ENCODE data around the gene VSTM2B. TPM values are rescaled to one million over a fixed set of nuclear protein-coding genes. Genes with fewer than 3 reads are reported as not detected.

VSTM2B gene
- total RNA-seq, 2 experiments from 2014 or later, result not detected

DNA sequence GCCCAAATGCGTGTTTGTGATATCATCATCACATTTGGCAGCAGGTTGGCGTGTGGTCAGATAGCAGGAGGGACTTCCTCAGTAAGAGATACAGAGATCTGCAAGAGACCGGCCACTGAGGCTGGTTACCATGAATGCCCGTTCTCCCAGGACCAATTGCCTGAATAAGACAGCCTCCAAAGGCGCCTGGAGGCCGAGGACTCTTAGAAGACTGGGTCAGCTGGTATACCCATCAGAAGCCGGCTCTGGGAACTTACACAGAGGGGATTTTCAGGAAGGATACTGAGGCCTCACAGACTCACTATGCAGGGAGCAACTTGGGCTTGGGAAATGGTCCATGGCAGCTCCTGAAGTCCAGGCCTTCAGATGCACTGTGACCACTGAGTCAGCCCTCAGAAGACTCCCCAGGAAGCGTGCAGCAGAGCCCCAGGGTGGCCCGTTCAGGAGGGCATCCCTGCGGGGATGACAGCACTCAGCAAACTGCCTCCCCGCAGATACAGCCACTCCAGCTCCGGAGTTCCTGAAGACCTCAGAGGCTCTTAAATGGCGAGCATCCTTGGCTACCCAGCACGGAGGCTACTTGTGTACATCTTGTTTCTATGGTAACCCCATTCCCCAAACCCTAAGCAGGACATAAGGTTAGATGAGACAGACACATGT, 26.4 kb upstream of the VSTM2B start:
- Histone ChIP-seq H3K9me2 (ENCODE audit: insufficient read depth, low read length) (no peaks in the 10 kb centered on the region), H3K36me3 (ENCODE audit: insufficient read depth, low read length) (no peaks in the 10 kb centered on the region), H3K4me2 (ENCODE audit: low read length) (no peak overlapping the region), H3K79me2 (ENCODE audit: insufficient read depth, low read depth, low read length) (no peaks in the 10 kb centered on the region), H3K4me3 (ENCODE audit: low read depth, low read length, poor library complexity, severe bottlenecking) (no peak overlapping the region), H3K9me3 (ENCODE audit: low read length) (no peaks in the 10 kb centered on the region), H3K27ac (ENCODE audit: low read depth, low read length, poor library complexity, severe bottlenecking) (no peak overlapping the region), H4K20me1 (ENCODE audit: insufficient read depth, low read length) (no peaks in the 10 kb centered on the region), H2AFZ (ENCODE audit: low read length) (no peak overlapping the region), H3K4me1 (ENCODE audit: insufficient read depth, low read length, poor library complexity, severe bottlenecking) (no peaks in the 10 kb centered on the region)
- intact Hi-C loops (cut with micrococcal nuclease; ENCODE audit: unreplicated experiment), result no loop called here
- ChIA-PET CTCF (ENCODE audit: unreplicated experiment) (no interaction called here), POLR2A (no interaction called here)
- no TSS peak for BruUV-seq (replicated peaks)
- no peak for TF ChIP-seq EZH2phosphoT487 (IDR thresholded peaks at IDR 0.05; ENCODE audit: borderline replicate concordance, low read depth, low read length)
- TF ChIP-seq, protein P1, sequence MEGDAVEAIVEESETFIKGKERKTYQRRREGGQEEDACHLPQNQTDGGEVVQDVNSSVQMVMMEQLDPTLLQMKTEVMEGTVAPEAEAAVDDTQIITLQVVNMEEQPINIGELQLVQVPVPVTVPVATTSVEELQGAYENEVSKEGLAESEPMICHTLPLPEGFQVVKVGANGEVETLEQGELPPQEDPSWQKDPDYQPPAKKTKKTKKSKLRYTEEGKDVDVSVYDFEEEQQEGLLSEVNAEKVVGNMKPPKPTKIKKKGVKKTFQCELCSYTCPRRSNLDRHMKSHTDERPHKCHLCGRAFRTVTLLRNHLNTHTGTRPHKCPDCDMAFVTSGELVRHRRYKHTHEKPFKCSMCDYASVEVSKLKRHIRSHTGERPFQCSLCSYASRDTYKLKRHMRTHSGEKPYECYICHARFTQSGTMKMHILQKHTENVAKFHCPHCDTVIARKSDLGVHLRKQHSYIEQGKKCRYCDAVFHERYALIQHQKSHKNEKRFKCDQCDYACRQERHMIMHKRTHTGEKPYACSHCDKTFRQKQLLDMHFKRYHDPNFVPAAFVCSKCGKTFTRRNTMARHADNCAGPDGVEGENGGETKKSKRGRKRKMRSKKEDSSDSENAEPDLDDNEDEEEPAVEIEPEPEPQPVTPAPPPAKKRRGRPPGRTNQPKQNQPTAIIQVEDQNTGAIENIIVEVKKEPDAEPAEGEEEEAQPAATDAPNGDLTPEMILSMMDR (conservative IDR thresholded peaks at IDR 0.05; ENCODE audit: low read length), result no peak
- no peak for DNase-seq (ENCODE audit: low spot score)

DNA sequence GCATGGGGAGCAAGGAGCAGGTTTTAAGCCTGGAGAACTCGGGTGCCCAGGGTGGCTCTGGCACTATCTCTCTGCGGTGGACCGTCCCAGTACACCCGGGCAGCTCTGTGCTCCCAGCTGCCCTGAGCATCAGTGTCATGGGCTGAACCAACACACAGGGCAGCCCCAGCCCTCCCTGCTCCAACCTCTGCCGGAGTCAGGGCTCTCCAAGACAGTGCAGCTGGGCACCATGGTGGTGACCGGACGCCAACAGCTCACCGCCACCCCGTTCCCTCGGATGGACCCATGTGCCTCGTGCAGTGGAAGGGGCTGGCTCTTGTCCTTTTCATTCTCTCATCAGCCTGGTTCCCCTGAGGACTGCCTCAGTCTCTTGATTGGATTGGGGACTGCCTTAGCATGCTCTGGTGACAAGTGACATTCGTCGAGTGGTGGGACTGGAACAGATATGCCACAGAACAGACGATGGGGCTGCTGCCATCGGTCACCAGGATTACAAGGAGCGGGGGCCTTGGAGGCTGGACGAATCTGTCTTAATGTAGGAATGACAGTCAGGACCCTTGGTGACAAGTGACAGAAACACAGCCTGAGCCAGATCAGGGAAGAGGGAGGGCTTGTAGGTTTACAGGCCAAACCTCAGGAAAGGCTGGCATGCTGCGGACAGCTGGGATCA, 25.7 kb upstream of the VSTM2B start:
- POLR2A ChIA-PET, result no interaction called here
- CTCF ChIA-PET (ENCODE audit: unreplicated experiment), result no interaction called here
- Histone ChIP-seq H3K4me2 (ENCODE audit: low read length) (no peak overlapping the region), H3K4me3 (ENCODE audit: low read depth, low read length, poor library complexity, severe bottlenecking) (no peak overlapping the region), H4K20me1 (ENCODE audit: insufficient read depth, low read length) (no peaks in the 10 kb centered on the region), H3K36me3 (ENCODE audit: insufficient read depth, low read length) (no peaks in the 10 kb centered on the region), H3K4me1 (ENCODE audit: insufficient read depth, low read length, poor library complexity, severe bottlenecking) (no peaks in the 10 kb centered on the region), H3K9me3 (ENCODE audit: low read length) (no peaks in the 10 kb centered on the region), H2AFZ (ENCODE audit: low read length) (no peak overlapping the region), H3K27ac (ENCODE audit: low read depth, low read length, poor library complexity, severe bottlenecking) (no peak overlapping the region), H3K9me2 (ENCODE audit: insufficient read depth, low read length) (no peaks in the 10 kb centered on the region), H3K79me2 (ENCODE audit: insufficient read depth, low read depth, low read length) (no peaks in the 10 kb centered on the region)
- intact Hi-C loops (cut with micrococcal nuclease; ENCODE audit: unreplicated experiment), result no loop called here
- no peak for DNase-seq (ENCODE audit: low spot score)
- no TSS peak for BruUV-seq (replicated peaks)
- TF ChIP-seq, protein P1 (conservative IDR thresholded peaks at IDR 0.05; ENCODE audit: low read length), result no peak

DNA sequence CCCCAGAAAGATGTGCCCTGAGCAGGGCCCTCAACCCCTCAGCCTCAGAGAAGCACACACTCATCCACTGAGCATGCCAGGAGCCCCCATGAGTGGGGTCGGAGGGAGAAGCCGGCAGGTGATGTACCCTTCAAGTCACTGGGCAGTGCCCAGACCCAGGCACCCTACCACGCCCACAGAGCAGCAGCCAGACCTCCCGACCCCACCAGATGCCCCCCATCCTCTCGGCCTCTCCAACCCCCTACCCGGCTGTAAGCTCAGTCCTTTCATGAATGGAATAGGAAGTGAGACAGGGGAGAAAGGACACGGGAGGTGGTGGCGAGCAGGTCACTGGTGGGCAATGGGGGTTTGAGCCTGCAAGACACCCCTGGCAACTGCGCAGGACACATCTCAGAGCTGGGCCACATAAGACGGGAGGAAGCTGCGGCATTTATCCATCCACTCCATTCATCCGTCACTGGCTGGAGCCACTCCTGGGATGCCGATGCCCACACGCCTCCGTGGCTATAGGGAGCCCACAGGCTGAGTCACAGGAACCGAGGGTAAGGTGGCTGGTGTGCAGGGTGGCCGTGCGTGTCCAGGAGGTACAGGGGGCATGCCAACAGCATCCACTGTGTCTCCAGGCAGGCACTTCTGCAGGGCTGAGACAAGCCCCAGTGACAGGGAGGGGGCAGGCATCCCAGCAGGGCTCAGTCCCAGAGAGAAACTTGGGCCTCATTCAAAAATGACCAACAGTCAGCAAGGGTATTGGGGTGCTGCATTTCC, 23.8 kb upstream of the VSTM2B start:
- H3K27ac ChIP-seq (ENCODE audit: low read depth, low read length, poor library complexity, severe bottlenecking), result no peak overlapping the region
- ChIA-PET CTCF (ENCODE audit: unreplicated experiment) (no interaction called here), POLR2A (no interaction called here)
- no peak overlapping the region for H3K4me3 ChIP-seq (ENCODE audit: low read depth, low read length, poor library complexity, severe bottlenecking)
- H3K36me3 ChIP-seq (ENCODE audit: insufficient read depth, low read length), result no peaks in the 10 kb centered on the region
- H4K20me1 ChIP-seq (ENCODE audit: insufficient read depth, low read length), result no peaks in the 10 kb centered on the region
- H3K9me2 ChIP-seq (ENCODE audit: insufficient read depth, low read length), result no peaks in the 10 kb centered on the region
- no peaks in the 10 kb centered on the region for H3K9me3 ChIP-seq (ENCODE audit: low read length)
- no peak overlapping the region for H2AFZ ChIP-seq (ENCODE audit: low read length)
- no TSS peak for BruUV-seq (replicated peaks)
- no peaks in the 10 kb centered on the region for H3K4me1 ChIP-seq (ENCODE audit: insufficient read depth, low read length, poor library complexity, severe bottlenecking)
- no peak for TF ChIP-seq EZH2phosphoT487 (IDR thresholded peaks at IDR 0.05; ENCODE audit: borderline replicate concordance, low read depth, low read length)
- TF ChIP-seq, protein P1 (conservative IDR thresholded peaks at IDR 0.05; ENCODE audit: low read length), result no peak
- no peak overlapping the region for H3K4me2 ChIP-seq (ENCODE audit: low read length)
- intact Hi-C loops (cut with micrococcal nuclease; ENCODE audit: unreplicated experiment), result no loop called here
- H3K79me2 ChIP-seq (ENCODE audit: insufficient read depth, low read depth, low read length), result no peaks in the 10 kb centered on the region
- no peak for DNase-seq (ENCODE audit: low spot score)

Data from OCI-LY7 (cell line).